Measurements from ENCODE around the gene HRNR.
A peak's percentile ranks its signal among the peaks of the same experiment; 100 is the strongest.

The HRNR gene

GRCh38 chr1:152188673-152189591 lies 35.1 kb downstream of the HRNR start:
- peak; percentile 38 for DNase-seq

- no peak for DNase-seq
These were observed 37.3 kb downstream of the HRNR start for GRCh38 chr1:152186556-152187285.

DNA sequence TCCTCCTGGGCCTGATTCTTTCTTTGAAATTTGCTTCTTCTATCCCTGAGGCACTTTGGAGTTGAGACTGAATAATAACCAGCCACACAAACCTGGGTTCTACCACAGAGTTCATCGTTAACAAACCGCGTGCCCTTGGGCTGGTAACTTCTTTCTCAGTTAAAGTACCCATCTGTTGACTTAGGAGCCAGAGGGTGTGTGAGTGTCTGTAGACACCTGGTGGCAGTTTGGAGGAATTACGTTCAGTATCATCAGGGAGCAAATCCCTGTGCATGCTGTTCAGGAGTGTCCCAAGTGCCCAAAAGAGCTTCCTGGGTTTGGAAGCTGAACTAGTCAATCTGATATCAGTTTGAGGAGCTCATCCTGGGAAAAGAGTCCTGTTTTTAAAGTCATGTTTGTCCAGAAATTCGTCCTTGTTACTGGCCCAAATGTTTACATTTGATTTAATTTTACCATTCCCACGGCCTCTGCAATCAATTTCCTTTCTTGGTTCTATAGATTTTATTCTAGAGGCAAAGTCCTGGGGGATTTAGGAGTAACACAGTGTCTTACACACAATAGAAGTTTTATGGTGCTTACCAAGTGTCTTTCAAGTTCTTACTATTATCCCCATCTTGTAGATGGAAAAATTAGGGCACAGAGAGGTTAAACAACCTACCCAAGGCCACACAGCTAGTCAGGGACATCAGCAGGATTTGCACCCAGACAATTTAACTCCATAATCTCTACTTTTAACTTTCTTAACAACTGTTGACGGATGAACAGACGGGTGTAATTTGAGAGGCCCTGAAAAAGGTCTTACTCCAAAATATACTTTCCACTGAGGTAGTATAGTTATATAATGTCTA lies 38.2 kb downstream of the HRNR start:
- DNase-seq: peak; percentile 52

GRCh38 chr1:152182944-152183361 lies 41.0 kb downstream of the HRNR start:
- no peak for DNase-seq

GRCh38 chr1:152182431-152182830 lies 41.6 kb downstream of the HRNR start:
- DNase-seq: no peak

DNA sequence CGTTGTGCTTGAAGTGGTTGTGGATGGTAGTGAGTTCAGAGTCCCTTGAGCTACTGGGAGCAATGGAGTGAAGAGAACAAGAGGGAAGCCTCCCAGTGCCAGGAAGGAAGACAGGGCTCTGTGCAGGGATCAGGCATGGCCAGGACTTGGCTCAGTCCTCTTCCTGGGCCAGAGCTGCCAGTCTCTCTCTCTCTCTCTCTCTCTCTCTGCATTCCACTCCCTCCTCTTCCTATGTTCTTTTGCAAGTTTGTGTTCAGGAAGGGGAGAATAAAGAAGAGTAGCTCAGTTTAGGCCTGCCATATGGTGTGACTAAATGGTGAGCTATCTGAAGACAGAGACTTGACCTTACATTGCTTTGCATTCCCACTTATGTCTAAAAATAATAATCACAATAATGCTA lies 44.4 kb downstream of the HRNR start:
- DNase-seq: no peak

DNA sequence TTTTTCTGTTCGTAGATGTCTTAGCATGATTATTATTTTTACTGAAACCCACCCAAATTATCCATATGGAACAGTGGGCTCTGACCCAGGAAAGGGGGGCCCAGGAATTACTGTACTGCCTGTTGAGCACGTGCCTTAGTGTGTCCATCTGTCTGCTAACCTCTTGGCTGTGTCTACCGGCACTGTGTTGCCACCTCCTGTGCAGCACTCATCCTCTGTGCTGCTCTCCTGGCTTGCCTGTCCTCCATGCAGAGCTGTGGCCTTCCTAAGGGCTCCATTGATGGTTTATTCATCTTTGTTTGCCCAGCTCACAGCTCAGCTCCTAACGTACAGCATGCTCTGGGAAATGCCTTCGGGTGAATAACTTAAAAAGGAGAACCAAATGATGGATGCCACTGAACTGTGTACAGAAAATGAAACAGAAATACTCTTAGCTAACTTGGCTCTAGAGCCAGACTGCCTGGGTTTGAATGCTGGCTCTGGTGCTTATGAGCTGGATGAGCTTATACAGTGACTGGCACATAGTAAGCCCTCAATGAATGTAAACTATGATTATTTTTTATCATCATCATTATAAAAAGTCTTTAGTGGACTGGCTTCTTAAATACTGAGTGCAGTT lies 53.6 kb downstream of the HRNR start:
- no peak for DNase-seq

GRCh38 chr1:152169366-152170025 lies 54.5 kb downstream of the HRNR start:
- DNase-seq: no peak

GRCh38 chr1:152168535-152168868 lies 55.5 kb downstream of the HRNR start:
- no peak for DNase-seq

- no peak for DNase-seq
These were observed 56.0 kb downstream of the HRNR start for GRCh38 chr1:152167835-152168534.

DNA sequence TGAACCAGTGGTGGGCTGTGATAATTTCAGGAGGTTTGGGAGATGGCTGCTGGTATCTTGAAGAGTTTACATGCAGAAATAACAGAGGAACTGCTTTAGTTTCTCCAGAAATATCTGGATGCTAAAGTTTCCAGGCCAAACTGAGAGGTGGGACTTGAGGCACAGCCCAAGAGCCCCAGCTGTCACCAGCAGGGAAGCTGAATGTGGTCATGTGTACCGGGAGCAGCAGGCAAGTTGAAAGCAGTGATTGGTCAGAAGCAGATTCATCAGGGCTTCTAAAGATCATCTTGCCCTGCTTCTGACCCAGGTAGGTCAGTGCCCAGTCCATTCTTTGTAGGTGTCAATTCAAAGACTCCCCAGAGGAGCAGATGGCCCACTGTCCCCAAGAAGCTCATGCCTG lies 57.0 kb downstream of the HRNR start:
- no peak for DNase-seq

DNA sequence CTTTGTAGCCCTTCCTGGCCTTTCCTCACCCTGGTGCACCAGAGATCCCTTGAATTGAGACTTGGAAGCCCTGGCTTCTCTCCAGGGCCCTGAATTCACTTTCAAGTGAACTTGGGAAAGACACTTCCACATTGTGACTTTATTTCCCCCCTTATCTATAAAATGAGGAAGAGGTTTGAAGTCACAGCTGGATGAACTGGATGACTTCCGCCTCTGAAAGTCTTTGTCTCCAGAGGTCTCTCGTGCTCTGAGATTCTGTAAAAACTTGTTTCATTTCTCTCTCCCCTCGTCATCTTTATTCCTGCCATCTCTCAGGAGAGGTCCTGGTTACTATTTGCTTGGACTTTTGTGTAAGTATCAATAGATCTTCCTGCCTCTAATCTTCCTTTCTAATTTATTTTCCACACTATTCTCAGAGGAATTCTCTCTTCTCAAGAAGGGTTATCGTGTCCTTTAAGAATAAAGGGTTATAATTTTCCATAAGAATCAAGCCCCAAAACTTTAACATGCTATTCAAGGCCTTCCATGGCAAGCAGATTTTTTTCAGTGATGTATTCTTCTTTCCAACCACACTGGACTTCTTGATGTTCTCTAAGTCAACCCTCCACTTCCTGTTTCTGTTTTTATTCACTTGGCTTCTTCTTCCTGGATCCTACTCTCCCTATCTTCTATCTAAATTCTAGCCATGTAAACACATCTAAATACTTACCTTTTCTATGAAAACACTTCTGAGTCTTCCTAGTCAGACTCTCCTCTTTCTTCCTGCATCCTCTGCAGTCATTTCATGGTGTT lies 58.5 kb downstream of the HRNR start:
- DNase-seq: no peak

- no peak for DNase-seq
These were observed 59.4 kb downstream of the HRNR start for GRCh38 chr1:152164517-152165136.

DNA sequence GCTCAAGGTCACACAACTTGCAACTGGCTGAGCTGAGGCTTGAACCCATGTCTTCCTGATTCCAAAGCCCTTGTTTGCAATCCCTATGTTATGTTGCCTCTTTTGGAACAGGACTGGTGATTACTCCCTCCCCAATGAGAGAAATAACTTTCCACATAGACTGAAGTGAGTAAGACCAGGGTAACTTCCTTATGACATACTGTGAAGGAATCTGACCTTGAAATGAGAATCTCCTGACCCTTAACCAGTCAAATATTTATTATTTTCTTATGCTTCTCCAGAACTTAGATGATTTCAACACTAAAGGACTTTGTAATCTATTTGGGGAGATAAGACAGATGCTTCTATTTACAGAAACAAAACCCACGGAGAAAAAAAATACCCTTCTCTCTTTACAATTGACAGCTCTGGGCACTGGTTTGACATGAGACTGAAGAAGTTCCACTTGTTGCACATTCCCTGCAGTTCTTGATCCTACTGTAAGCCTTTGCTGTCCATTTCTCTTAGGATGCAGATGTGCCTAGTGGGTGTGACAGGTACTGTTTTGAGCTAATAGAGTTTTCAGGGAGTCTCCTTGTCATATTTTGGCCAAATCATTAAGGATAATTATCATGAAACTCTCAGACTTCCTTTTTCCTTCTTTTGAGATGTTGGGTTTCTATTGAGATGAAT lies 61.1 kb downstream of the HRNR start:
- DNase-seq: no peak

All from NCI-H446 treated with DMSO at 0.1 percent for 48 hours (cell line).